ENCODE data around the gene EPHB6.

The EPHB6 gene

DNA sequence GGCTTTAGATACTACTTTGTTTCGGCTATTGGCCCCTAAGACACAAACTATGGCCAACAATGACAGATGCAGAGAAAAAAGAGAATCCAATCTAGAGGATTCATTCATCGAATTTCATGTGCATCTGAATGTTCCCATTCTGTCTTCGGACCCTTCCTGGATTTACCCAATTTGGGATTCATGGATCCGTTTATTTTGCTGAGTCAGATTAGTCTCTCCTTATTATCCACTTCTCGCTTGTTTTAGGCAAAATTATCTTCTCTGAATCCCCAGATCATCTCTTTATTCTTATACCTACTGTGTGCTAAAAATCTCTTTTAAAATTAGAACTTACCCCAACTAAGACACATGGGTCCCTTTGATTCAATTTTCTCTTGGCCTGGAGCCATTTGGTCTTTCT is 24.2 kb downstream of the EPHB6 start:
- peaks cover 47% of the 10 kb centered on the region for H3K27me3 ChIP-seq (ENCODE audit: control insufficient read depth, low read length)
- no peaks in the 10 kb centered on the region; the same call in 1 of the 2 replicates for H4K20me1 ChIP-seq (ENCODE audit: control insufficient read depth, insufficient read depth, low read depth, low read length)
- no peaks in the 10 kb centered on the region for H3K9me2 ChIP-seq (replicated peaks; ENCODE audit: control insufficient read depth, low read length)
- H3K4me1 ChIP-seq (ENCODE audit: control insufficient read depth, low read length) = no peaks in the 10 kb centered on the region
- TF ChIP-seq EZH2phosphoT487 (IDR thresholded peaks at IDR 0.05; ENCODE audit: borderline replicate concordance, low read length) = no peak
- TF ChIP-seq, protein P1, sequence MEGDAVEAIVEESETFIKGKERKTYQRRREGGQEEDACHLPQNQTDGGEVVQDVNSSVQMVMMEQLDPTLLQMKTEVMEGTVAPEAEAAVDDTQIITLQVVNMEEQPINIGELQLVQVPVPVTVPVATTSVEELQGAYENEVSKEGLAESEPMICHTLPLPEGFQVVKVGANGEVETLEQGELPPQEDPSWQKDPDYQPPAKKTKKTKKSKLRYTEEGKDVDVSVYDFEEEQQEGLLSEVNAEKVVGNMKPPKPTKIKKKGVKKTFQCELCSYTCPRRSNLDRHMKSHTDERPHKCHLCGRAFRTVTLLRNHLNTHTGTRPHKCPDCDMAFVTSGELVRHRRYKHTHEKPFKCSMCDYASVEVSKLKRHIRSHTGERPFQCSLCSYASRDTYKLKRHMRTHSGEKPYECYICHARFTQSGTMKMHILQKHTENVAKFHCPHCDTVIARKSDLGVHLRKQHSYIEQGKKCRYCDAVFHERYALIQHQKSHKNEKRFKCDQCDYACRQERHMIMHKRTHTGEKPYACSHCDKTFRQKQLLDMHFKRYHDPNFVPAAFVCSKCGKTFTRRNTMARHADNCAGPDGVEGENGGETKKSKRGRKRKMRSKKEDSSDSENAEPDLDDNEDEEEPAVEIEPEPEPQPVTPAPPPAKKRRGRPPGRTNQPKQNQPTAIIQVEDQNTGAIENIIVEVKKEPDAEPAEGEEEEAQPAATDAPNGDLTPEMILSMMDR (IDR thresholded peaks at IDR 0.05; ENCODE audit: low read depth, low read length, poor library complexity, severe bottlenecking) = no peak
- H3K36me3 ChIP-seq (ENCODE audit: control insufficient read depth, low read length) = no peaks in the 10 kb centered on the region
- H3F3A ChIP-seq (ENCODE audit: control insufficient read depth, insufficient read depth) = no peaks in the 10 kb centered on the region
- H3K27ac ChIP-seq (ENCODE audit: low read depth, low read length) = no peak overlapping the region
- no peak overlapping the region for H3K4me3 ChIP-seq (ENCODE audit: low read length)
- no peaks in the 10 kb centered on the region for H3K9me3 ChIP-seq (ENCODE audit: control insufficient read depth, insufficient read depth, low read length)
- H3K4me2 ChIP-seq (ENCODE audit: low read length) = no peak overlapping the region
- H3K79me2 ChIP-seq (ENCODE audit: control insufficient read depth, low read length) = no peaks in the 10 kb centered on the region

DNA sequence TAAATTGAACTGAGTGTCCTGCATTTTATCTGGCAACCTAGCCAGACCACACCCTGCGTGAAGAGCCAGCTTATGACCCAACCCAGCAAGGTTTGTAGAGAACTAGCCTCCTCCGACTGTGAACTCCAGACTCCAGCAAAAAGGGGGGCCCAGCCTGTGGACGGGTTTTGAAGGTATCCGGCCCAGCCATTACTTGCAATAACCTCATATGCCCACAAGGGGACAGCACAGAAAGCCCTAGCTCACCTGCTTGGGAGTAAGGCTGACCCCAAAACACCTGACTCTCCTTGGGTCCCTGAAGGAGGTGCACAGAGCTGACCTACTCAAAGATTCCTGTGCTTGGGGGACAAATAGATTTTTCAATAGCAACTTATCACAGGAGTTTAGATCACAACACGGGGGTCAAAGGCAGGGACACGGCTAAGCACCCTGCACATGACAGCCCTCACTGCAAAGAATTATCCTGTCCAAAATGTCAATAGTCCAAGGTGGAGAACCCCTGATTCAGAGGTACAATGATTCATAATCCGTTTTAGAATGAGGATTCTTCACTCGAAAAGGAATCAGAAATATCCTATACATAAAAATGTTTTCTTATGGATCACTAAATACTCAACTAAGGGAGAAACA is 26.1 kb downstream of the EPHB6 start:
- Histone ChIP-seq H3K9me3 (ENCODE audit: control insufficient read depth, insufficient read depth, low read length) (no peaks in the 10 kb centered on the region), H4K20me1 (ENCODE audit: control insufficient read depth, insufficient read depth, low read depth, low read length) (no peaks in the 10 kb centered on the region; the same call in 1 of the 2 replicates), H3K27ac (ENCODE audit: low read depth, low read length) (no peak overlapping the region), H3K36me3 (ENCODE audit: control insufficient read depth, low read length) (no peaks in the 10 kb centered on the region), H3K4me1 (ENCODE audit: control insufficient read depth, low read length) (no peaks in the 10 kb centered on the region), H3K9me2 (replicated peaks; ENCODE audit: control insufficient read depth, low read length) (no peaks in the 10 kb centered on the region), H3K79me2 (ENCODE audit: control insufficient read depth, low read length) (no peaks in the 10 kb centered on the region), H3F3A (ENCODE audit: control insufficient read depth, insufficient read depth) (no peaks in the 10 kb centered on the region), H3K4me2 (ENCODE audit: low read length) (no peak overlapping the region), H3K4me3 (ENCODE audit: low read length) (no peak overlapping the region), H3K27me3 (ENCODE audit: control insufficient read depth, low read length) (peaks cover 46% of the 10 kb centered on the region)
- TF ChIP-seq EZH2phosphoT487 (IDR thresholded peaks at IDR 0.05; ENCODE audit: borderline replicate concordance, low read length) = no peak
- TF ChIP-seq, protein P1 (IDR thresholded peaks at IDR 0.05; ENCODE audit: low read depth, low read length, poor library complexity, severe bottlenecking) = peak; percentile 99

DNA sequence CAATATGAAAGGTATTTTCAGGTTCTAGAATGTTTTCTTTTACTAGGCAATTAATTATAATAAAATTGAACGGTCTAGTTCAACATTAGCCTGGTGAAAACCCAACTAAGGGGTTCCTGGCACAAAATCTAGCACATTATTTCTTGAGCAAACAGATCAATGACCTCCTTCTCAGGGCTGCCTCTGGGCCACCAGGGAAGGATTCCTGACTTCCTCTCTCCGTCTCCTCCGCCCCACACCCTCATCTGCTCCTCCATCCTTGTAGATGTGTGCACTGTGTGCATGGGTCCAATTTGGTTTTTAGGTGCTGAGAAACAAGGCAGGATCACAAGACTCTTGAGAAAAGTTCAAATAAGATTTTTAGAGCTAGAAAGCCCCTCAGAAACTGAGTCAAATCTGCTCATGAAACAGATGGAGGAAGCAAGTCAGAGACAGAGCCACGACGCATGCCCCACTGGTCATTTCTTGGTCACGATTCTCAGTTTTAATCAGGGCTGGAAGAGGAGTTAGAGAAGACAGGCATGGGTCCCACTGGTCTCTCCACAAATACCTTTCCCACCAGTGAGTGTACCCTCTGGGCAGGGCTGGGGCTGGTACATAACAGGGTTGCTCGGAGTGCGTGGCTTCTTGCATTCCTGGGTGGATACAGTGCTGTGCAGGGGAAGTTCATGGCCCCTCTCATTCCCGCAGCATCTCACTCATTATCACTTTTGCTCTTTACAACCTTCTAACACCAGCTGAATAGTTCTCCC is 26.9 kb downstream of the EPHB6 start:
- H3K4me1 ChIP-seq (ENCODE audit: control insufficient read depth, low read length) = no peaks in the 10 kb centered on the region
- no peaks in the 10 kb centered on the region for H3K9me3 ChIP-seq (ENCODE audit: control insufficient read depth, insufficient read depth, low read length)
- H3K36me3 ChIP-seq (ENCODE audit: control insufficient read depth, low read length) = no peaks in the 10 kb centered on the region
- H3K4me3 ChIP-seq (ENCODE audit: low read length) = no peak overlapping the region
- H3K27me3 ChIP-seq (ENCODE audit: control insufficient read depth, low read length) = peaks cover 45% of the 10 kb centered on the region
- H3K9me2 ChIP-seq (replicated peaks; ENCODE audit: control insufficient read depth, low read length) = no peaks in the 10 kb centered on the region
- TF ChIP-seq, protein P1 (IDR thresholded peaks at IDR 0.05; ENCODE audit: low read depth, low read length, poor library complexity, severe bottlenecking) = no peak
- TF ChIP-seq EZH2phosphoT487 (IDR thresholded peaks at IDR 0.05; ENCODE audit: borderline replicate concordance, low read length) = no peak
- H3F3A ChIP-seq (ENCODE audit: control insufficient read depth, insufficient read depth) = no peaks in the 10 kb centered on the region
- H4K20me1 ChIP-seq (ENCODE audit: control insufficient read depth, insufficient read depth, low read depth, low read length) = no peaks in the 10 kb centered on the region; the same call in 1 of the 2 replicates
- H3K27ac ChIP-seq (ENCODE audit: low read depth, low read length) = no peak overlapping the region
- no peak overlapping the region for H3K4me2 ChIP-seq (ENCODE audit: low read length)
- H3K79me2 ChIP-seq (ENCODE audit: control insufficient read depth, low read length) = no peaks in the 10 kb centered on the region

Measured in DOHH2 (cell line).